ENCODE data around the gene CPED1.
"Not testable (repeated sequence)": the region's sequence is repeated elsewhere in the genome, so short reads cannot be mapped to it uniquely, and the experiment has no call there.

Gene CPED1

GRCh38 chr7:121071662-121072061 is 83.2 kb downstream of the CPED1 start:
- no peak for DNase-seq (ENCODE audit: low read depth)

- no peak for DNase-seq (ENCODE audit: low read depth)
Observed at GRCh38 chr7:121072826-121073225, 84.3 kb downstream of the CPED1 start.

DNA sequence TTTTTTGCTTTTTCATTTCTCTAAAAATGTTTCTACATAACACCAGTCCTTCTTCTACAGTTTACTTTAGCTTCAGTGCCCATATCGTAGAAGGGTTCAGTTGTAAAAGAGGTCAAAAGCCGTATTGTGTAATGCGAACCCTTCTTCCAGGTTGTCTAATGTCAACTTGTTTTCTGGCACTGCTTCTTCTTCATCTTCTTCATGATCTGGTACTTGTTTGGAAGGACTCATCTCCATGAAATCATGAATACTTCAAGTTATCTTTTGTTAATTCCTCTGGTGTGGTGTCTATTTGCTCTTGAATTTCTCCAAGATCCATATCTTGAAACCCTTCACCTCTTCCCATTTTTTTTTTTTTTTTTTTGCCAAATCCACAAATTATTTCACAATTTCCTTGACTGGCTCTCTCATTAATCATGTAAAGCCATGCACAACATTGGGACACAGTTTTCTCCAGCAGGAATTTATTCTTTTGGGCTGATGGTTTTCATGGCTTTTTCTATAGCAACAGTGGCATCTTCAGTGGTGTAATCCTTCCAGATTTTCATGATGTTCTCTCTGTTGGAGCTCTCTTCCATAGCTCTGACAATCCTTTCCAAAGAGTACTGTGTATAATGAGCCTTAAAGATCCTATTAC is 85.1 kb downstream of the CPED1 start:
- DNase-seq (ENCODE audit: low read depth), result no peak

DNA sequence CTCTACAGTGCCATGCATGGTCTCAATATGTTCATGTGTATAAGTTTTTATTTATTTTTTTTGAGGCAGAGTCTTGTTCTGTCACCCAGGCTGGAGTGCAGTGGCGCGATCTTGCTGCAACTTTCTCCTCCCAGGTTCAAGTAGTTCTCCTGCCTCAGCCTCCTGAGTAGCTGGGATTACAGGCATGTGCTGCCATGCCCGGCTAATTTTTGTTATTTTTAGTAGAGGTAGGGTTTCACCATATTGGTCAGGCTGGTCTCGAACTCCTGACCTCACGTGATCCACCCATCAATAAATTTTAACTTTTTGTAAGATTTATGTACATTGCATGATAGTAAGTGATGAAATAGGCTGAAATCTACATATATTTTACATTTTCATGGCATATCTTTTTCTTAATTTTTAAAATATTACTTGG is 86.9 kb downstream of the CPED1 start:
- DNase-seq (ENCODE audit: low read depth), result not testable (repeated sequence)

- no peak for DNase-seq (ENCODE audit: low read depth)
Observed at GRCh38 chr7:121075952-121076349, 87.4 kb downstream of the CPED1 start.

GRCh38 chr7:121076350-121077164 is 88.0 kb downstream of the CPED1 start:
- DNase-seq (ENCODE audit: low read depth), result peak; percentile 37

DNA sequence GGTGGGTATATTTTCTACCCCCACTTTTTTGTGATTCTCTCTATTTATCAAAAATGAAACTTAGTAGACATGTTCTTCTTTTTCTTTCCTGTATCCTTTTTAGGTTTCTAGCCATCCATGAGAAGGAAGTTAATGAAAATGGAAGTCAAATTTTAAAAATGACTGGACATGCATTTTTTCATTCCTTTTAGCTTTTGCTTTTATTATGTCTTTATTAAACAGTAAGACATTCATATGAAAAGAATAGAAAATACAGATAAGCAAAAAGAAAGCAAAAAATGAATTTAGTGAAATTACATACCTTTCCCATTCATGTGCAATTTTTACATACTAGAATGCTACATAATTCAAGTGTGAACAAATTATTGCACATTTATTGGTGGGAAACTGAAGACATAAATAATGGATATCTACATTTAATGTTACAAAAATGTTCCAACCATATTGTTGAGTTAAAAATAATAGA is 88.7 kb downstream of the CPED1 start:
- no peak for DNase-seq (ENCODE audit: low read depth)

- DNase-seq (ENCODE audit: low read depth), result no peak
Observed at GRCh38 chr7:121078701-121079227, 90.3 kb downstream of the CPED1 start.

DNA sequence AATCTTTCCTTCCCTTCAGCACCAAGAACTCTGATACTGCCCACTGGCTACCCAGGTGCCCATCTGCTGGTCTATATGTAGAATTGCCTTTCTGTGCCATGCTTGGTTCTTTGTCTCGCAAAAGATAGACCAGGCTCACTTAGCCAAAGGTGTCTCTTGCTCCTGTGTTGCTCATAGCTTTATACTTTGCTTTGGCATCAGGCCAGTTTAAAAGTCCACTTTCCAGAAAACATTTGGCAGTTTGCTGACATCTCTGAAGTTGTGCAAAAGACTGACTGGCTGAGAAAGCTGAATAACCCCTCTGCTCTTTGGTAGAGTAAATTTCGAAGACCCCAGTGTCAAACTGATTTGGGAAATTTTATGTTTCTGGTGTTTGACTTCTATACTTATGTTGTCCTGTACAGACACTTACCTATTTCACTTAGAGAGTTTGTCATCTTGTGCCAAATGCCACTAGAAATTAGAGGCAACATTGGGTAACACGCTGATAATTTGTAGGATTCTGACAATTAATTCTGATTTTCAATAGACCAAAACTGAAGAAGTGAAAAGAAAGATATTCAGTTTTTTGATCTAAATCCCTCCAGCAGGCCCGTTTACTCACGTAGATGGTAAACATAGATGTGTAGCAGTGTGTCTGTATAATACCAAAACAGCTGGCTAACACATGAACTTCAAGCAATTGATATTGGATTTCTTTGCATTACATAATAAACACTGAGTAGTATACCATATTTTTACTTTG is 91.1 kb downstream of the CPED1 start:
- peak; percentile 17 for DNase-seq (ENCODE audit: low read depth)

- no peak for DNase-seq (ENCODE audit: low read depth)
Observed at GRCh38 chr7:121080257-121080912, 91.9 kb downstream of the CPED1 start.

- DNase-seq (ENCODE audit: low read depth), result no peak
Observed at GRCh38 chr7:121080913-121081326, 92.4 kb downstream of the CPED1 start.

DNA sequence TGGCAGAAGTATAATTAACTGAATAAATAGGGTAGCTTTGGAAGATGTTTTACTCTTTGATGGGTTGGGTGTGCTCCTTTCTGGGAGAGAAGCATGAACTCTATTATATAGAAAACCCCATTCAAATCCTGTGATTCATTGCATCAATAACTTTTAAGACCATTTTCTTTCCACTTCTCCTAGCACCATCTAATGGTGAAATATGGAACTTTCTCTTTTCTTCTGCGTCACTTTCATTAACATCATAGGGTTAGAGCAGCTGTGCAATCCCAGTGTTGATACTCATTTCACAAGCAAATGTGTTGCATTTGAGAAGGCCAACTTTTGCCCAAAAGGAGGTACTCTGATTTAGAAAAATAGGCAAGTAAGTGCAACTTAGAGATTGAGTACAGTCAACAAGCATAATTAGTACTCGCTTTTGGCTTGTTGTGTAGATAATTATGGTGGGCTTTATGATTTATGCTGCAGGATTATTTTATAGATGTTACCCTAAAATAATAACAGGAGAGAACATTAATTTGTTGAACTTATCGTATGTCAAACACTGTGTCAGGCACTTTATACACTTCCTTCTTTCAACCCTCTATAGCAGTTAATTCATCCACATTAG is 92.9 kb downstream of the CPED1 start:
- peak; percentile 67 for DNase-seq (ENCODE audit: low read depth)

DNA sequence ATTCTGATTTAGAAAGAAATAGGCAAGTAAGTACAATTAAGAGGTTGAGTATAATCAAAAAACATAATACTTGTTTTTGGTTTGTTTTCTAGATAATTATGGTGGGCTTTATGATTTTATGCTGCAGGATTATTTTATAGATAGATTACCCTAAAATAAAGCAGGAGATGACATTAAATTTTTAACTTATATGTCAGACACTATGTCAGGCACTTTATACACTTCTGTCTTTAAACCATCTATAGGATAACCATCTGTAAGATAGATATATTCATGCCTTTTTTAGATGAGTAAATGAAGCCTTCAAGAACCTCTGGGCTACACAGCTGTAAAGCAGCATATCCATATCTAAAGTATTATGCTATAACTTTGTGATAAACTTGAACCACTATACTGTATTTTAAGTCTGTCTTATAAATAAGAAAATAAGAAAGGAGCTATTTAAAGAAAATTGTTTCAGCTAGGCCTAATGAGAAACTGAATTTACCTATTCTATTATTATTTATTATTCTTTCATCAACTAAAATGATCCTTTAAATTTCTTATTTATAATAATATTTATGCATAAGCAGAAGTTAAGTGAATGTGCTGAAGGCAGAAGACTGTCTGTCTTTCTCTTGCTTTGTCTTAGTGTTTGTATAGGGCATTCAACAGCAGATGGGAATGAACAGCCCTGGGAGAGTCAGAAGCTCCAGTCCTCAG is 94.0 kb downstream of the CPED1 start:
- DNase-seq (ENCODE audit: low read depth), result no peak

GRCh38 chr7:121083138-121083789 is 94.8 kb downstream of the CPED1 start:
- peak; percentile 59 for DNase-seq (ENCODE audit: low read depth)

GRCh38 chr7:121083790-121084251 is 95.3 kb downstream of the CPED1 start:
- no peak for DNase-seq (ENCODE audit: low read depth)

- DNase-seq (ENCODE audit: low read depth), result no peak
Observed at GRCh38 chr7:121084256-121084655, 95.7 kb downstream of the CPED1 start.

- DNase-seq (ENCODE audit: low read depth), result peak; percentile 79
Observed at GRCh38 chr7:121084748-121085336, 96.3 kb downstream of the CPED1 start.

- no peak for DNase-seq (ENCODE audit: low read depth)
Observed at GRCh38 chr7:121085922-121086321, 97.4 kb downstream of the CPED1 start.

GRCh38 chr7:121088870-121089269 is 100.4 kb downstream of the CPED1 start:
- DNase-seq (ENCODE audit: low read depth), result no peak

DNA sequence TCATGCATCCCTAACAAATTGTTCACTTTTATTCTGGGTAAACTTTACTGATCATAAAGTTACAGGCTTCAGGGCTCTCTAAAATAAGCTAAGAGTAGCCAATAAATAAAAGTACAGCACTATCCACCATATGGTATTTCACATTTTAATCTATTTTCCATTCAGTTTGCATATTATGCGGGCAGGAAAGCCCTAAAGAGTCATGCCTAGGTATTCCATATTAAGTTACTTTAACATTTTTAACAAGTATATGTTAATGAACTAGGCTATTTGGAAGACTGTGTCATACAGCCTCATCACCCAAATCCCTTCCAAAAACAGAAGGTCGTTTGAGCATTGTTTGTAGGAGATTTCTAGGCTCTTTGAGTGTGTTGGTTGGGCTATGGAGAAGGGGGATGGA is 106.3 kb downstream of the CPED1 start:
- no peak for DNase-seq (ENCODE audit: low read depth)
